DMS153 (cell line): ENCODE results near the gene RHOBTB1.
A peak's percentile ranks its signal among the peaks of the same experiment; 100 is the strongest.
"Not testable (repeated sequence)": the region's sequence is repeated elsewhere in the genome, so short reads cannot be mapped to it uniquely, and the experiment has no call there.

Experiments
- DNase-seq: peaks from one replicate; lab custom pipeline; 2025; lab: John Stamatoyannopoulos, UW

RHOBTB1 gene

DNA sequence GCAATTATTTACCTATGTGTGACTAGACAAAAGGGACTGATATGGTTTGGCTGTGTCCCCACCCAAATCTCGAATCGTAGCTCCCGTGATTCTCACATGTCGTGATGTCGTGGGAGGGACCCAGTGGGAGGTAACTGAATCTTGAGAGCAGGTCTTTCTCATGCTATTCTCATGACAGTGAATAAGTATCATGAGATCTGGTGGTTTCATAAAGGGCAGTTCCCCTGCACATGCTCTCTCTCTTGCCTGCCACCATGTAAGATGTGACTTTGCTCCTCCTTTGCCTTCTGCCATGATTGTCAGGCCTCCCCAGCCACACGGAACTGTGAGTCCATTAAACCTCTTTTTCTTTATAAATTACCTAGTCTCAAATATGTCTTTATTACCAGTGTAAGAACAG lies 37.2 kb downstream of the RHOBTB1 start:
- DNase-seq = not testable (repeated sequence)

GRCh38 chr10:60906411-60906810 lies 37.6 kb downstream of the RHOBTB1 start:
- no peak for DNase-seq

- DNase-seq = no peak
These were observed 38.4 kb downstream of the RHOBTB1 start for GRCh38 chr10:60905580-60905979.

- DNase-seq = no peak
These were observed 40.9 kb downstream of the RHOBTB1 start for GRCh38 chr10:60903096-60903495.

DNA sequence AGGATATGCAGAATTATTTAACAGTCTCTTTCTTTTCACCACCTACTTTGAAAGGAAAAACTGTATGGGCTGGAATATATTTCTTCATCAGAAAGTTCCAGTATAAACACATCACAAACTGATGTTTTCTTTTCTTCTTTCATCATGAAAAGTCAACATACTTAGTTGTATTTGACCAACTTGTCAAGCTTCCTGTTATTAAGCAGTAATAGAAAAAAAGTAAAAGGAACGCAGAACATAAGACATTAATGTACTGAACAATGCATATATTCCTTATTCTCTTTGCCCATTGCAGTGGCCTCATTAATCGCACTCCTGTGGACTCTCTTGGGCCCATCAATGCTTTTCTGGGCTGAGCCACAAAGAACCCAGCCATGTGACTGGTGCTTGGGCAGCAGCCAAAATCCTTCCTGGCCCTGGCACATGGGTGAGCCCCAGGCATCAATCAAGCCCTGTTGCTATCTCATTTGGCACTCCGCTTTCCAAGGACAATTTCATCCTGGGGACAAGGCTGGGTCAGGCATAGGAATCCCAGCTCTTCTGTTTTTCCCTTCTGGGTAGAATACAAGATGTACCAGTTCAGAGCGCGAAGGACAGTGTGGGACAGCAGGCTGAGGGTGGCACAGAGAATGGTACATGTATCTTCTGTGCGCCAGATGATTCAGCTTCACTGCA lies 42.3 kb downstream of the RHOBTB1 start:
- peak; percentile 47 for DNase-seq

- DNase-seq = no peak
These were observed 44.7 kb downstream of the RHOBTB1 start for GRCh38 chr10:60899266-60899665.

GRCh38 chr10:60898321-60898720 lies 45.7 kb downstream of the RHOBTB1 start:
- no peak for DNase-seq

DNA sequence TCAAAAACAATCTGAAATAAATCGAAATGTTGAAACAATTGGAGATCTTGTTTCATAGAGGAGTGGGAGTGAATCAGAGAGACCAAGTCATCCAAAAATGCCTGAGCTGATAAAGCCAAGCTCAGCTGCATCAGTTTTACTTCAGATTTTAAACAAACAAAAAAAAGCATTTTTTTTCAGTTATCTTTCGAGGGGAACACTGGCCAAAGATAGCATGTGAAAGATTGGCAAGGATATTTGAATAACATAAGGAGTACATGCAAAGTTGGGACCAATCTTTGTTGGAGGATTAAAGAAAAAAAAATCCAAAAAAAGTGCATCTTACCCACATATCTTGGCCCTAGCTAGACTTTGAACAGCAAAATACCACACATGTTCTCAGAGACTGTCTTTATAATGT lies 47.2 kb downstream of the RHOBTB1 start:
- no peak for DNase-seq

GRCh38 chr10:60896033-60896432 lies 48.0 kb downstream of the RHOBTB1 start:
- DNase-seq = no peak

DNA sequence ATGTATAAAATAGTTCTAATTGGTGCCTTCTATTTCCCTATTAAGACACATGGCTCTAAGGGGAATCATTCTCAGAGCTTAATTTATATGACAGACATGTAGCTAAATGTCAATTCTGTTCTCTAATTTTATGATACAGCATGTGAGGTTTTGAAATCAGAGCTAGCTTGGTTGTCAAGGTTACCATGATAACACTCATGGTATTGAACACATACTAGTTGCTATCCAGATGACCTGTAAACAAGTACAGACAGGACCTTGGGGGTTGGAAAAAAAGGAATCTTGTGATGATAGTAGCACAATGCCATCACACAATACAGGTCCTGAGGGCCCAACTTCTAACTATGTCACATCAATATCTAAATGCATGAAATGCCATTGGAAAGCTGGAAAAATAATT lies 49.2 kb downstream of the RHOBTB1 start:
- peak; percentile 32 for DNase-seq

- DNase-seq = no peak
These were observed 50.8 kb downstream of the RHOBTB1 start for GRCh38 chr10:60893231-60893630.

- DNase-seq = no peak
These were observed 51.4 kb downstream of the RHOBTB1 start for GRCh38 chr10:60892571-60892970.

DNA sequence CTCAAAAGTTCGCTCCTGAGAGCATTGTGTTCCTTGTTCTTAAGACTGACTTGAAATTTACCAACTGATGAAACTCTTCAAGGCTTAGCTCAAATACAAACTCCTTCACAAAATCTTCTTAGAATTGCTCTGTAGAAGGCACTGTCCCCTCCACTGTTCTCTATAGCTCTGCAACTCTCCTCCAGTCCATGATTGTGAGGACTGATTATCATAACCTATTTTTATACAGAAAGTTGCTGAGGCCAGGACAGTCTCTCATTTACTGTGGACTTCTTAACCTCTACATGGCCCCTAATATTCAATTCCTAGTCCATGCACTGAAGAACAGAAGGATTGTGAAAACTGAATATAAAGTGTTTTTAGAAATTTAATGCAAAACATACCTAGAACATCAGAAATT lies 53.2 kb downstream of the RHOBTB1 start:
- no peak for DNase-seq

GRCh38 chr10:60883187-60883586 lies 60.8 kb downstream of the RHOBTB1 start:
- peak; percentile 24 for DNase-seq

DNA sequence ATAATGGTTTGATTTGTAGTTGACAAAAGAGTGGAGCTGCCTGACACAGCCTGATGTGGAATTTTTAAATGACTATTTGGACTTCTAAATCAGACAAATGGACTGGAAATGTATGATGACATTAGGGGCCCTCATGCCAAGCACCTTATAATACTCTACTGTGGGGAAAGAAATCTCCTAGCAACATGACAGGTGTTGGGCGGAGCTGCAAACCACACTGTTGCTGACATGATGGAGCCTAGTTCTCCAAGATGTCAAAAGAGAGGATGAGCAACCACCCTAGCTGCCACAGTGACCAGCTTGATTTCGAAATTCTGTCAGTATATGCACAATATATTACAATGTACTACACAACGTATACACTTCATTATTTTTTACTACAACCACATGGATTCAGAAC lies 65.8 kb downstream of the RHOBTB1 start:
- no peak for DNase-seq

- no peak for DNase-seq
These were observed 66.2 kb downstream of the RHOBTB1 start for GRCh38 chr10:60877777-60878120.

- DNase-seq = no peak
These were observed 66.8 kb downstream of the RHOBTB1 start for GRCh38 chr10:60877061-60877776.

GRCh38 chr10:60873758-60874157 lies 70.2 kb downstream of the RHOBTB1 start:
- no peak for DNase-seq

DNA sequence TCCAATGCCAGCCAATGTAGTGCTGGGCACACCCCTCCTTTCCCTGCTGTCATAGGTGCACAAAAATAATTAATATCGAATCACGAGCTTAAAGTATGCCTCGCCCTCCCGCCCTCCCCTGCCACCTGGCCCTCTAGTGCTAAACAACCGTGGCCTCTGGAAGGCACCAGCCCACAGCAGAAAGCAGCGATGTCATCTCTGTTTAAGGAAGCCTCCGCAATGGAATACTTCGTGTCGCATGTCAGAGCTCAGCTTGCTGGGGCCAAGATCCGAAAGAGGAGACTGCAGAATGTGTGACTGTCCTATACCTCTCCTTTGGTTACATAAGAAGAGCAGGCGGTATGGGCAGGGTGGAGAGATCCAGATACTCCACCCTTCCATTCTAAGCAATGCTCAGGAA lies 71.5 kb downstream of the RHOBTB1 start:
- DNase-seq = no peak

GRCh38 chr10:60871215-60871614 lies 72.8 kb downstream of the RHOBTB1 start:
- no peak for DNase-seq

DNA sequence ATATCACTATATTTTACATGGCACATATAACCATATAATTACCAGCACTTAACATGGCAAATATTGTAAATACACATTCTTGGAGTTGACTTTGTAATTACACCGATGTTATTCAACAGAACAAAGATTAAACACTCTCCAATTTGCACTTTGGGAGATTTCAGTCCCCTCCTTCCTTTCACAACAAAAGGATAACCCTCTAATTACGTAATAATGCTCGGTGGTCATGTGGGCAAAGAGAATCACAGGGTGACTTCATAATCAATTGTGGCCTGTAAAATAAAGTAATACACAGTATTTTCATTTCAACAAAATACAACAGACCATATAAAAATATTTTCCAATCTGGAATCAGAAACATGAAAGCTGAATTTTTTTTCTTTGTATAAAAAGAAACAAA lies 73.2 kb downstream of the RHOBTB1 start:
- no peak for DNase-seq

GRCh38 chr10:60870416-60870728 lies 73.6 kb downstream of the RHOBTB1 start:
- DNase-seq = no peak

- DNase-seq = no peak
These were observed 74.2 kb downstream of the RHOBTB1 start for GRCh38 chr10:60869652-60870415.
